HG03045 (cell line): ENCODE measurements around the gene NHS.
"Not testable (repeated sequence)": the region's sequence is repeated elsewhere in the genome, so short reads cannot be mapped to it uniquely, and the experiment has no call there.

ENCODE experiments used
- ATAC-seq: cut with Tn5 transposase; IDR thresholded peaks from one replicate; pipeline ENCODE4 v1.9.1; 2021; ENCODE audit warnings: mild to moderate bottlenecking, moderate library complexity; ENCODE audit not compliant: unreplicated experiment

NHS gene

DNA sequence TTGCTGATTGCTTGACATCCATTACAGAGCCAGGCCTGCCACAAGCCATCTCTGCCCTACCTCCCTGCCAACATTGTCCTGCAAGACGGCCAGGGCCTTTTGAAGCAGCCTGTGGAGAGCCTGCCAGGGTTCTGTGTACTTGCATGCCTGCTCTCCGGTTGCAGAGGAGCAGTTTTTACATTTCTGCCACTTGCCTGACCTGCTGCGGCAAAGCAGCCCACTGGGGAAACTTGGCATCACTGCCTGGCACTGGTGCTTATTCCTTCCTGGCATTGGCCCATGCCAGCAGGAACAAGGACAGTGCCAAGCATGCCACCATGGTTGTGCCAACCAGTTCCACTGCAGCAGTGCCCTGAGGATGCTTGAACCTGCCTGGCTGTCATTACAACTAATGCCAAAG lies 167.1 kb downstream of the NHS start:
- ATAC-seq: no peak

DNA sequence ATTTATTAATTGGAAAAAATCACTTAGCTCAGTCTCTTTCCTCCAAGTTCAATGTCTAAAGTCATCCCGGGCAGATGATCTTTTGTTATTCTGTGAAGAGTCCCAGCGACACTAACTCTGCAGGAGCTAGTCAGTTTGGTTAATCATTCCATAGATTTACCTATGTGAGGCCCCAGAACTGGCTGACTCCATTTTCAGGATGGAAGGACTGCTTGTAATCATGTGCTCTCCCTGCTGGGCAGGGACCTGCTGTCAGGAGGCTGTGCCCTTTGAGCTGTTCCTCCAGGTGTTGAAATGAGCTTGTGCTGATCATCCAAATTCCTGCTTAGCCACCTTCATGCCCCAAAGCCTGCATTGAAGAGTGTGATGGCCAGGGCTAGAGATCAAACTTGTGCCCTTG lies 169.8 kb downstream of the NHS start:
- no peak for ATAC-seq

DNA sequence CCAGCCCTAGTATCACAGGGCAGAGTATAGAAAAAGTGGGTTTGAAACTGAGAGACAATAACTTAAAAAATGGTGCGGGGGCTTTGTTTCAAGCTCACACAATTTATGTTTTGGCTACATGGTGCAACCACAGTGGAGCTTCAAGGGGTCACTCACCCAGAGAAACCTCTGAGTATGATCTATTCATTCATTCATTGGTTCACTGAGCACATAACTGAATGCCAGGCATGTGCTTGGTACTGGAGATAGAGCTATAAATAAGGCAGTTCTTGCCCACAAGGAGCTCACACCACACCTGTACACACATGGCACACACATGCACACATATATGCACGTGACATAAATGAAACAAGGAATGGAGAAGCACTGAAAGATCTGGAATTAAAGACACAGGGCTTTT lies 171.4 kb downstream of the NHS start:
- ATAC-seq: no peak

DNA sequence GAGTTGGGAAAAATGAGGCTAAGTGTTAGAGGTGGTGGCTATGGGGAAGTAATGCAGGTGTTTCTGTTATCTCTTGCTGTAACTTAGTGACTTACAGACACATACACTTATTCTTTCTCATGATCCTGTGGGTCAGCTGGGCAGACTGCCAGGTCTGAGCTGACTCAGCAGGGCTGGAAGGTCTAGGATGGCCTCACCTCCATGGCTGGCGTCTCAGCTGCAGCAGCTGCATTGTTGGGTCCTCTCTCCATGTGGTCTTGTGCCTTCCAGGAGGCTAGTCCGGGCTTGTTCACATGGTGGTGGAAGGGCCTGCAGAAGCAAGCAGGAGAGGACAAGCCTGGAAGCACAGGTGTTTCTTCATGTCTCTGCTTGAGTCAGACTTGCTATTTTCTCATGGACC lies 172.7 kb downstream of the NHS start:
- peak; percentile 74 for ATAC-seq

DNA sequence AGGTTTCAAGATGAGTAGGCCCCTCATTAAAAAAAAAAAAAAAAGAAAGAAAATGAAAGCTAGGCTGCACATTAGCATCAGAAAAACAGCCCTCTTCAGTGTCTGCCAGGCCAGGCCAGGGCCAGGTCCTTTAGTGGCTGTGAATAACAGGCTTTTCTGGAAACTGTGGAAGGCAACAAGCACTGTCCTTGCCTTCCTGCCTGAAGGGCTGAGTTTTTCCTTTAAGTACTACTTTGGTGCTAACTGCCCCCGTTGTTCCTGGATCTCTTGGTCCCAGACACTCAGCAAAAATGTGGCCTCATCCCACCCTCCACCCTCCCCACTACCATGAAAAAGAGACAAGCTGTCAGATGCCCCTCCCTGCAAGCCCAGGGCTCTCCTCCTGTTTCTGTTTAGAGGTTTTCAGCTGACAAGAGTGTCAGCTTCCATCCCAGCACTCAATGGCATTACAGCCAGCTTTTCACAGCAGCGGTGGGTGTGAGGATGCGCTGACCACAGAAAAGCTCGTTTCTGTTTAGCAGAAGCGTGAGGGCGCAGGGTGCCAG lies 174.2 kb downstream of the NHS start:
- ATAC-seq: no peak

DNA sequence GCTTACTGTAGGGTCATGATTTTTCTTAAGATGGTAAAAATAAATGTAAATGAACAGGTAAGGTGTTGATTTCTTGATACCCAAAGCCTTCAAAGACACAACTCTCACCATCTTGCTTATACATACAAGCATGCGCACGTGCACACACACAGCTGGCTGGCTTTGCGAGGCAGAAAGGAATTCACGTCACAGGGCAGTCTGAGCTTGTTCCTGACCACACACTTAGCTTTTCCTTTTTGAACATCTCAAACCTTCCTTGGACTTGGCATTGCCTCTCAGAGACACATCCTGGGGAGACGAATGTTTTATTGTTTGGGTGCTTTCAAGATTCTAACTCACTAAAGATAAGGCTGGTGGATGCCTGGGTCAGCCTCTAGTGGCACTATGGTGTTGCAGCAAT lies 175.0 kb downstream of the NHS start:
- ATAC-seq: no peak

DNA sequence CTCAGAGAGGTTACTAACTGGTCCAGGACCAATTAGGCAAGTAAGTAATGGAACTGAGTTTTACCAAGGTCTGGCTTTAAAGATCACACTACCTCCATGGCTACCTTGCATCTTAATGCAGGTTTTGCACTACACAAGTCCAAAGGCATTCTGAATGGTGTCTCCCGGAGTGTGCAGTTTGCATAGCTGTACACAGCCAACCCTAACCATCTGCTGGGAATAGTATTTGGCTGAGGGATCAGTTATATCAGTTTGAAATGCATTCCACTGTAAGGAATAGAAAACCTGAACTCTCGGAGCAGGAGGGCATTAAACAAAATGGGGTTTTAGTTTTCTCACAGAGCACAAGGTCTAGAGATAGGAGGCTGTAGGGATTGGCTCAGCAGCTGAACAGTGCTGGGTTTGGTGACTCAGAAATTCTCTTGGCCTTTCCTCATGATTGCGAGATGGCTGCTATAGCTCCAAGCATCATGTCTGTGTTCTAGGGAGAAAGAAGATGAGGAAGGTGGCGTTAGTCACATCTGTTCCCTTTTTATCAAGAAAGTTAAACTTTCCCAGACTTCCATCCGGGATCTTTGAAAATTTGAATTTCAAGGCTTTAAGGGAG lies 177.1 kb downstream of the NHS start:
- ATAC-seq: no peak

DNA sequence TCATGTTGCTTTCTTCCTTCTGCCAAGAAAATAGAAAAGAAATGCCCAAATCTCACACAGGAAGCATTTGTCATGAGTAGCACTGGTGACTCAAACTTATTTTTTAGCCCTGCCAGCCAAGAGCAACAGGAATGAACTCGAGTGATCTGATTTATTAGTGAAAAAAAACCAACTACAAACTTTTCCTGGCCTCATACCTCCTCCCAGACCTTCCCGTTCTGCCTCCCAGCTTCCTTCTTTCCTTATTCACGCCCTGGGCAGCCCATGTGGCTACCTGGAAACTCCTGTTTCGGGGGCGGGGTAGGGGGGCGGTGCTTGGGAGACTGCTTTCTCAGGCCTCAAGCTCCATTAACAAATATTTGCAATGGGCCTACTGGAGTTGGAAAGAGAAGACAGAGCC lies 178.5 kb downstream of the NHS start:
- no peak for ATAC-seq

DNA sequence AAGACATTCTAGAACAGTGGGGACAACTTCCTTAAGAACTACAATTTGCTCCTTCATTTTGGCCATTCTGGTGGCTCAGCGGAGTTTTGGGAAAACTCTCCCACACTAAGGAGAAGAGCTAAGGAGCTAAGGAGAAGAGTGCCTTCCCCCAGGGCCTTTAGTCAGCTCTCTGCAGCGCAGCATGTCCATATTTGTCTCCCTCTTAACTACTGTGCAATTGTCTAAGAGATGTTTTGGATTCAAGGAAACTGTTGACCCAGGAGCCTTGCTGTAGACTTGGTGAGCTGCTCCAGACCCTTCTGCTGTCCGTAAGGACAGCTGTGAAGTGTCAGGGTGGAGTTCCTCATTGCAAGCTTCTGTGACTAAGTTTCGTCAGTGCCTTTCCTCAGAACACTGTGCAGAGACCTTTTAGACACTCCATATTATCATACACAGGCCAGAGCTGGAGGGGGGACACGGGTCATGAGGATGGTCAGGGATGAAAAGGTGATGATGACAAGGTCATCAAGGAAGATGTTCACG lies 179.0 kb downstream of the NHS start:
- ATAC-seq: no peak

DNA sequence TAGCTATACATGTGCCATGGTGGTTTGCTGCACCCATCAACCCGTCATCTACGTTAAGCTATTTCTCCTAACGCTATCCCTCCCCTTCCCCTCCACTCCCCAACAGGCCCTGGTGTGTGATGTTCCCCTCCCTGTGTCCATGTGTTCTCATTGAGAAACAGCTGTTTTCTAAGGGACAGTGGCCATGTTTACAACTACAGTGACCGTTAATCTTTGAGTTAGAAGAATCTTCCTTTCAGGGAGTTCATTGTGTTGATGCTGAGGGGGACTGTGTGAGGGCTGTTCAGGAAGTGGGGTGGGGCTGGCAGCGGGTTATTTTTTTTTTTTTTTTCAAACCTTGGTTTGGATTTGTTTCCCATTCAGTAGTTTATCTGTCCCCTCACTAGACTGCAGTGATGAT lies 179.9 kb downstream of the NHS start:
- ATAC-seq: no peak

DNA sequence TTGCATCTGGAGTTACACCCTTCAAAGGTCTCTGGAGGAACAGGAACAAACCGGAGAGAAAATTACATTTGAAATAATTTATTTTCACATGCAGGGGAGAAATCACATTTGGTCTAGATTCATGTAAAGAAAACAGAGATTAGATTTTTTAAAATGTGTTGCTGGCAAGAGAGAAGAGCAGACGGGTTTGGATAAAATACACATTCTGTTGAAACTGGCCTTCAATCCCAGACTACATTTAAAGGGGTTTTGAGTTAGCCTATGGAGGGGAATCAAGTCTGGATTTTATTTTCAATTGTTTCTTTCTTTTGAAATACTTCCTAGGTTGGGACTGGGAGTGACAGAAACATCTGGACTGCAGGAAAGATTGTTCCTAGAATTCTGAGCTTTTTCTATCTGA lies 180.8 kb downstream of the NHS start:
- ATAC-seq: no peak

DNA sequence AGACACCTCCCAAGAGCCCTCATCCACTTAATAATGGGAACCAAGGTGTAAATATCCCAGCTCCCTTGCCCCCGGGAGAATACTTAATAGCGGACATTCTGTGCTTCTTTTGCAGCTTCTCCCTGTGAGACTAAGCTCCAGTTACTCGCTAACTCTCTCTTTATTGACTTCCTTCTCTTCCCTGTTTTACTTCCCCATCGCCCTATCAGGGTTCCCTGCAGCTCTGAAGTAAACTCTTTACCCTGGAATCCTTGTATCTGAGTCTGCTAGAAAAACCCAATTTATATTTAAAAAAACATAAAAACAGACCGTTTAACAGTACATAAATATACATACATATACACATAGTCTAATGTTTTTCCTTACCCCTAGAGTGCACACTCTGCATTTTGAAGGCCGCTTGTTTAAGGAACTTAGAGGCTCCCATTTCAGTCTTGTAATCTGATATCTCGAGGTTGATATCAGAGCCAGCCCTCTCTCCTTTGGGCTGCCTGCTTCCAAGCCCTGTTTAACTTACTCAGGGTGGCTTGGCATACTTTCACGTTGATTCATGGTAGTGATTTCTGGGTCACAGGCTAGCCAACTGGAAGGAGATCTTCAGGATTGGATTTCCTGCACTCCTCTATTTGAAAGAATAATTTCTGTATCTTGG lies 184.9 kb downstream of the NHS start:
- ATAC-seq: no peak

DNA sequence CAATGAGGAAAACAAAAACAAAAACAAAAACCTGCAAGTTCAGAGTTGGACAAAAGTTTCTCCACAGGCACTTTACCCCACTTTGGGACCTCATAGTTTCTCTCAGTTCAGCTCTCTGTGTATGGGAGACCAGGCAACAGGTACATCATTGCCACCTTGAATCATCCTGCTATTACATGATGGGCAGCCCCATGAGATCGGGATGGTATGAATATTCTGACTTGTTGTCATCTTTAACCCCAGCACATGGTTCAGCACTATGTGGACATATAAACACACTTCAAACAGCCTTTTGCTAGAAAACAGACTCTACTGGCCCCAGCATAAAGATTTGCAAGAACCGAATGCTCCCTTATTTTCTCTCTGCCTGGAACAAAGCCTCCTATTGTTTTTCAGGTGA lies 185.4 kb downstream of the NHS start:
- no peak for ATAC-seq

DNA sequence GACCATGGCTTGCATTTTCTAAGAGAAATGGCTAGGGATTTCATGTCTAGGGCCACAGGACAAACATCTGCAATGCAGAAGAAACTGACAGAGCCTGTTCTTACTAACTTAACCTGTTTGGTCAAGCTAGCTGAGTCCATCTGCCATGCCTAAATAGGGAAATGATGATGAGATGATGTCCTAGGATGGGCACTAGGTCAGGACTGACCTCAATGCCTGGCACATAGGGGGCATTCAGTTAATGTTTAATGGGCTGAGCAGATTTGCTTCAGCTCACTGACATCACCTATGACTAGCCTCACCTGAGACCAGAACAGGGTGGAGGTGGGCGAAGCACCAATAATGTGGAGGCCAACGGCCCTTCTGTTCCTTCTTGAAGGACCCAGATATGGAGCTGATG lies 188.1 kb downstream of the NHS start:
- no peak for ATAC-seq

DNA sequence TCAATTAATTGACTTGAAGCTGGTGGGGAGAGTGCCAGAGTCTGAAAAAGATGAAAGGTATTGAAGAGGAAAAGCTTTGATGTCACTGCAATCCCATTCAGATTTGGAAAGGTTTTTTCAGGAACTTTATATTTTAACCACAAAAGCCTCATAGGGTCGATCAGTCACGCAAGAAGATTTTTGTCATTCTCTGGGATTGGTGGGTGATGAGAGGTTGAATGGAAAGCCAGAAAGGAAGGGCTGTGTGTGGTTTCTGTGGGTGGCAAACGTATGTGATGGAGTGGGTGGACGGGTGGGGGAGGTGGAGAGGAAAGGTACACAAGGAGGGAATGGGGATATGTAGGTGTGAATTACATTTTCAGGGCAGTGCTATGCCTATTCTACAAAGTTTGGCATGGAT lies 188.5 kb downstream of the NHS start:
- ATAC-seq: no peak

DNA sequence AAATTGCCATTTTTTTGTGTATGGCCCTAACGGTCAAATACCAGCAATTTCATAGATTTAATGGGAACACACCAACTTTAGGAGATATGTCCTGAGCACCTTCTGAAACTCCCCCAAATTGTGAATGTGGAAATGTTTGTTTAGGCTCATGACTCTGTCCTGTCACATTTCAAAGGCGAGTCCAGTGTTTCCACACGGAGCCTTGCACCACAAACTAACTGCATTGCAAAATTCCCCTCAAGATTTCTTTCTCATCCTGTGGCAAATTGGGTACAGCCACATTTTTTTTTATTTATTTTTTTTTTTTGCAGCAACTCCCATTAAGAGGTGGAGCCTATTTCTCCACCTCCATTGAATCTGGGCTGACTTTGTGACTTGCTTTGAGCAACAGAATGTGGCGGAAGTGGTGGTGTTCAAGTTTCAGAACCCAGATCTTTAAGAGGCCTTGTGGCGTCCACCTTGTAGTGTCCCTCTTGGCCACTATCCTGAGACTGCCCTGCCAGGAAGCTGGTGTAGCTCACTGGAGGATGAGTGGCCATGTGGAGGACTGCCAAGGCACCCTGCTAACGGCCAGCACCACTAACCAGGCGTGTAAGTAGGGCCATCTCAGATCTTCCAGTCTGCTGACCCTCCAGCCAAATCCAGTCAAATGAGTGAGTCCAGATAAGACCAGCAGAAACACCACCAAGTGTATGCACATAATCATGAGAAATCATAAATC lies 189.8 kb downstream of the NHS start:
- ATAC-seq: no peak

DNA sequence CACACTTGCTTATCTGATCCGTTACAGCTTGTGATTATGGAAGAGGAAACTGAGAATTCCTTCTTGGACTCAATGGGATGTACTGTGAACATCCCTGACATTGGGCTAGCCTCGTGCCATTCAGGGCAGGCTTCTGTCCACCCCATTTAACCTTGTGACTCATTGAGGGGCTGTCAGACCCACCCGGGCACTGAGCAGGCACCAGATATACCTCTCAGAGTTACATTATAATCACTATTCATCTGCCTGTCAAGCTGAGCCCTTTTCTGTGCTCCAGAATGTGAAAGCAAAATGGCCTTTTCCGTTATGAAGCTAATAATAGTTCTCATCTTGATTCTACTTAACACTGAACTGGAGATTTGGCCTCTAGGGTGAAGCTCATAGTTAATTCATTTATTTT lies 191.7 kb downstream of the NHS start:
- no peak for ATAC-seq

DNA sequence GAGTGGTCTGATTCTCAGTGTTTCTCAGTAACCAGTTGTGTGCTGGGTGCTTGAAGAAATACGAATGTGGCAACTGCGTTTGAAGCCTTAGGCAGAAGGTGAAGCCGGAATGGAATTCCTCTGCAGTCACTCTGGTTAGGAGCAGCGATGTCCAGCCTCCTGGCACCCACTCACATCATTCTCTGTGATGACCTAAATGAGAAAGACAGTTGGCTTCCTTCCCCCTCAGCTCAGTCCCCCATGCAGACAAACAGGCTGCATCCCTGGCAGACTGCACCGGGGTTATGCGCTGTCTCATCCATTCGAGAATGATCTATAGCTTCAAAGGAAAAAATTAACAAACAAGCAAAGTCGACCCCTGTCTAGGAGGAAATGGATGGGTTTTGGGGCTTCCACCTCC lies 192.2 kb downstream of the NHS start:
- no peak for ATAC-seq

DNA sequence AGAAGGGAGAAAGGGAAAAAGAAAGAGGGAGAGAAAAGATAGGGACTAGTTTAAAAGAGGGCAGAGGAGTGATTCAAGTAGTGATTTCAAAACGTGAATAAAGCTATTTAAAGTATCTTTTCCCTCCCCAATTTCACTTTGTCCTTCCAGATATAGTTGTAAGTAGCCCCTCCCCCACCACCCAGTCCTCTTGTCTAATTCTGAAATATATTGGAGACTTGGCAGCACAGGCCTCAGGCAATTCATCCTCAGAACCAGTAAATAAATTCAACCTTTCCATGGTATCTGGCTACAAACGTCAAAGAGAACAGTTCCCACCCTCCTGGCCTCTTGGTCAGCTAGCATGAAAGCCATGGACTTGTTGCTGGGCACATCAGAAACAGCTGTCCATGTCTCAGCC lies 192.8 kb downstream of the NHS start:
- no peak for ATAC-seq

DNA sequence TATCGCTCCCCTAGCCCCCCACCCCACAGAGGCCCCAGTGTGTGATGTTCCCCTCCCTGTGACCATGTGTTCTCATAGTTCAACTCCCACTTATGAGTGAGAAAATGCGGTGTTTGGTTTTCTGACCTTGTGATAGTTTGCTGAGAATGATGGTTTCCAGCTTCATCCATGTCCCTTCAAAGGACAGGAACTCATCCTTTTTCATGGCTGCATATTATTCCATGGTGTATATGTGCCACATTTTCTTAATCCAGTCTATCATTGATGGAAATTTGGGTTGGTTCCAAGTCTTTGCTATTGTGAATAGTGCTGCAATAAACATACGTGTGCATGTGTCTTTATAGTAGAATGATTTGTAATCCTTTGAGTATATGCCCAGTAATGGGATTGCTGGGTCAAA lies 193.8 kb downstream of the NHS start:
- ATAC-seq: not testable (repeated sequence)

DNA sequence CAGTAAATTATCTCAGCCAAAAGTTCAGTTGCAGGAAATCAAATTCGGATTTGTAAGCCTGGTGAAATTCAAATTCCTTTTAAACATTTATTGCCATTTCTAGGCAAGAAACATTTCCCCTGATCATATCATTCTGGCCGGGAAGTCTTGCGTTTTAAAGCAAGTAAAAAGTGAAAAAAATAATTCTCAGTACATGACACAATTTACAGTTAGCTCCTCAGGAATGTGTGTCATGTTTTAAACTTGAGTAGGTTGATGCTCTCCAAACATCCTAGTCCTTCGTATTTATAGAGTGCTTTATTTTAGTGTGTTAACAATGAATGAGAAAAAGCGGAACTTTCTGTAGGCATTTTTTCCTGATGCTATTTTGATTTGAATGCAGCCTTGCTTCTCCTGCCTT lies 204.0 kb downstream of the NHS start:
- ATAC-seq: no peak

DNA sequence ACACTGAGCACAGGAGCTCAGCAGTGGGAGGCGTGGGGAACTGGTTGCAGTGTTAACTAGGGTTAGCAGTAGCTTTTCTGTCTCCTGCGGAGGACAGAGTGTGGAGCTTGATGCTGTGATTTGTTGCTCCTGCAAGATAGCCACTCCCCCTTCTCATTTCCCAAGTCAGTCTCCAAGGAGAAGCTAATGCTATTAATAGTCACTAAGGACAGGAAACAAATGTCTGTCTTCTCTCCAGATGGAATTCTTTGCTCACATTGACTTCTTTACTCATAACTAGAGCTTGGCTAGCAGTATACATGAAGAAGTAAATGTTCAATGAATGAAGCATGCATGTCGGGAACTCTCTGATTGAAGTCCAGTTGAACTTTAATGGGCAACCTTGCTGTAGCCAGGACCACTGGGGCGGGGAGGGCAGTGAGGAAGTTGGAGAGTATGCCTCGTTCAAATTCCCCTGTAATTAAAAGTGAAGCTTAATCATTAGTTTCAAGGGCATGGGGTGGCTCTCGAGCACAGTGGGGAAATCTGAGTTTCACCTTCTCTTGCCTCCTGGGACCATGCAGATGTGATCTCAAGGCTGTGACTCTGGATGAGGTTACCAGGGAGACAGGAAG lies 205.6 kb downstream of the NHS start:
- ATAC-seq: no peak
